SHP77 (cell line): ENCODE data around the gene PACSIN3.
A peak's percentile ranks its signal among the peaks of the same experiment; 100 is the strongest.

Experiments
- DNase-seq, 2 experiments: peaks; one replicate each; lab custom pipeline; 2025; lab: John Stamatoyannopoulos, UW

PACSIN3 gene

DNA sequence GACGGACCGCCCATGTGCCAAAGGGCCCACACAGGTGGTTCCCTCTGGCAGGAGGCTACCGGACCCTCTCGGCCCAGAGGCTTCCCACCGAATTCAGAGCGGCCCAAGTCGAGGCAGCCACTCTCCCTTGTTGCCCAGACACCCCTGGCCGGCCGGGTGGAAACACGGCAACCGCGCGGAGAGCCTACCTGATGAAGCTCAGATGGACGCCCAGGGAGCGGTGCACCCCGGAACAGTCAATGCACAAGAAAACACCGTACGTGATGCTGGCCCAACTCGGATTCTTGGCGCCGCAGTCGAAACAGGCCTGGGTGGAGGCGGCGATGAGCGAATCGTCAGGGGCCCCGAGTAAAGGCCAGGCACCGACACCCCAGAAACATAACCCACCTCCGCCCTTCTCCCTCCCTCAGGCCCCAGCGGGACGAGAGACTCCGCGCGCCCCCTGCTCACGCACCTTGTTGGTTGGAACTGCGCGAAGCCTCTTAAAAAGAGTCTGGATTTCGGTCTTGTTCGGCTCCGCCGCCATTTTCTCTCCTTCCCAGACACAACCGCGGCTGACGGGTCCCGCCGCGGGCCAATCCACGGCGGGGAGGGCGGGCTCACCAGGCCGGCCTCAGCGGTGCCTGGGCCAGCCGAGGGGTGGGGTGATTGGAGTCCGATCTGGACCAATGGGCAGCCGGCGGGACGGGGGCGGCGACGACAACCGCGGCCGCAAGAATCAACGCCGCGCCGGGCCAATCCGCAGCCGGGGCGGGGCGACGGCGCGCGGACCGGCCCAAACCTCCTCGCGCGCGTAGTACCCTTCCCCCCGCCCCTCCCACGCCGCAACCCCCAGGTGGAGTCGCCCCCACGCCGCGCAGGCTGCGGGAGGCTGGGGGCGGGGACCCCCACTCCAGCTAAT lies 9.7 kb downstream of the PACSIN3 start, which contains the start of gene ARFGAP2:
Gene ARFGAP2 (minus strand): TSS at position 552 of the 901 bp plus-strand sequence. CDS start 26 bp downstream, at position 526.
- DNase-seq = peak; percentile 94 to 97

DNA sequence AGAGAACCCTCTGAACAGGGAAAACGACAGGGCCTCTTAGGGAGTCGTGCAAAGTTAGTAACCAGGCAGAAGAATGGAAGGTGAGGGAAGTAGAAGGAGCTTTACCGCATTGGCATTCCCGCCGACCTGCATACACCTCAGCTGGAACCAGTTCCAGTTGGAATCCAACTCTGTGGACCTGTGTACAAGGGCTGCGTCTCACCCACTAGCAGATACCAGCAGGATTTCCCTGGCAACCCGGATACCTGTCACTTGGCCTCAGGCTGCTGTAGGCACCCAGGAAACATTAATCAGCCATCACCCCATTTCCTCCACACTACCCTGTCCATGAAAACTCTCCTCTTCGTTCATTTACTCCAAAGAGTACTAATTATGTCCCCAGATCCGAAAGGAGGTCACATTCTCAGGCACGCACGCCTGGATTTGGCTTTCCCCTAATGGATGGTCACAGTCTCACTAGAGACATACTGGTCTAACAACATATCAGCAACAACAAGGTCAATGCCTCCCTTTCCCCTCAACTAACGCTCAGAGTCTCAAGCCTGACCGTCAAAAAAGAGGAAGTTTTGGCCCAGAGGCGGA lies 10.4 kb downstream of the PACSIN3 start:
- no peak for DNase-seq

DNA sequence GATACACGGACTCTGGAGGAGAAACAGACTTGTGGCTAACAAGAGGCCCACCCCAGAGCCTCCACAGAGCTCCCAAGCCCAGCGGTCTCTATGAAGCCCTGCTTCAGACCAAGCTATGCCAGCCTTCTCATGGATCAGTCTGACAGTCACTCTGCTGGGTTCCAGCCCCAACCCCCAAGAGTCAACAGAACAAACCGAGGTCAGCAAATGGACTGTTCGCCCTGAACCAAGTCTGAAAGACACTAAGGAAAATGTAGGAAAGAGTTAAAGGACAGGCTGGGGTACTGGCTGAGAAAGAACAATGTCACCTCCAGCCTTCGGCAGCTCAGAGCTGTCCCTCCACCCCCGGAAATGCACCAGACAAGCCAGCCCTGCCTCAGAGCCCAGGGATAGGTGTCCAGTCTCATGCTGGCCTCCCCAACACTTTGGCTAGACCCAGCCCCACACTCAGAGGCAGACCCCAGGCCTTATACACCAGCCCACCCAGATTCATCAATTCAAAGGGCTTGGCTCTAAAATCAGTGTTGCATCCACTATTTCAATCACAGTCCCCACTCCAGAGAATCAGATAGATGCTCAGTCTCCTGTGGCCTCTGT lies 13.4 kb downstream of the PACSIN3 start:
- no peak for DNase-seq

DNA sequence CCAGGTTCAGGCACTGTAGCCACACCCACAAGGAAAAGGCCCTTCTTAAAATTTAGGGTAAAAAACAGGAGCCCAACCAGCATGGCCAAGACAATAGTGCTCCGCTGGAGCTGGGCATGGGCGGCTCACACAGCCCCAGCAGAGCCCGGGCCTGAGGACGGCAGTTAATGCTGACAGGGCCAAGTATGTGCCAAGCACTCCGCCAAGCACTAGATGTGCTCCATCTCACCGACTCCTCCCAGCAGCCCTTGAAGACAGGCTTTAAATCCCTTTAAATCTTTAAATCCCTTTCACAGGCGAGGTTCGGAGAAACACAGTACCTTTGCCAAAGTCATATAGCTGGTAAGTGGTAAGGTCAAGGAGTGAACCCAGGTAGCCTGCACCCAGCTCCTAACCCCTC lies 14.4 kb downstream of the PACSIN3 start:
- DNase-seq = no peak

GRCh38 chr11:47171061-47171838 lies 15.0 kb downstream of the PACSIN3 start:
- DNase-seq = no peak

GRCh38 chr11:47166368-47166767 lies 19.9 kb downstream of the PACSIN3 start:
- no peak for DNase-seq

GRCh38 chr11:47165253-47165840 lies 20.9 kb downstream of the PACSIN3 start:
- no peak for DNase-seq

DNA sequence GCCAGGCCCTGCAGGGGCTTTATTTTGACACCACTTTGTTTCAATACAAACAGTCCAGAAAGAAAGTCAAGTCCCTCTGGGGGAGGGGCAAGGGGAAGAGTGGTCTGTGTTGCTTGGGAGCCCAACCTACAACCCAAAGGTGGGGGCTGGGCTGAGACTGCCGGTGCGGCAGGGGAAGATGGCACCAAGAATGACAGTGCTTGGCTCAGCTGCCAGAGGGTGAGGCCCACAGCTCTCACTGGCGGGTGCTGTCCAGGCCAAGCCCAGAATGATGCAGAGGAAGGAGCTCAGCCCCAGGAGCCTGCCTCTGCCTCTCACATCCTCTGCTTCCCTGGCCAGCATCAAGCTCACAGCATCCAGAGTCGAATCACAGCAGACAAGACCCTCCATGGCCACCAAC lies 21.9 kb downstream of the PACSIN3 start:
- DNase-seq = no peak

DNA sequence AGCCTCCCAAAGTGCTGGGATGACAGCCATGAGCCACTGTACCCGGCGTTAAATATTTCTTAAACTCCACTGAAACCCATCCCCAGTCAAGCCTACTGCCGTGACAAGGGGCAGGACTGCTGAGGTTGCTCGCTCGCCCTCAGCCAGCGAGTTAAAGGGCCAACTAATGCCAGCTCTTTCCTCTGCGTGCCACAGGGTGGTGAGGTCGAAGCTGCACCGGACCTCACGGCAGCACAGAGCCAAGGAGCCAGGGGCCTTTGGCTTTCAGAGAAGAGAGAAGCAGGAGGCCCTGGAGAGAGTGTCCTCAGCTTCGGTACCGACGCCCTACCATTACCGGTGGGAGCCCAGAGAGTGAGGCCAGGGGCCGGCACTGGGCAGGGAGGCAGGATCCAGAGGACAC lies 22.3 kb downstream of the PACSIN3 start:
- DNase-seq = no peak

DNA sequence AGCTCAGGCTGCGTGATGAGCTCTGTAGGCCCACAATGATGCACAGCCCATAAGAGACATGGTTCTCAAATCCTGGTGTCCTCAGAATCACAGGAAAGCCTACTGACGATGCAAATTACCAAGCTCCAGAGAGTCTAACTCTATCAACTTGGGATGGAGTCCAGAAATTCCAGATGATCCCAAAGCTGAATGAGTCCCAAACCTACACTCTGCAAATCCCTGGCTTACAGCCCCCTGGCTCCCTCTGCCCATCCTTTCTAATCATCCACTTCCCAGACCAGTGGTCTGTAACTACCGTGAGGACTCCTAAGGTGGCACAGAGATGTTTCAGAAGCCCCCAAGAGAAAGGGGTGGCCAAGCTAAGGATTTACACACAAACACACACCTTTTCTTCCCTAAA lies 23.0 kb downstream of the PACSIN3 start:
- no peak for DNase-seq

GRCh38 chr11:47162426-47162825 lies 23.8 kb downstream of the PACSIN3 start:
- DNase-seq = no peak

DNA sequence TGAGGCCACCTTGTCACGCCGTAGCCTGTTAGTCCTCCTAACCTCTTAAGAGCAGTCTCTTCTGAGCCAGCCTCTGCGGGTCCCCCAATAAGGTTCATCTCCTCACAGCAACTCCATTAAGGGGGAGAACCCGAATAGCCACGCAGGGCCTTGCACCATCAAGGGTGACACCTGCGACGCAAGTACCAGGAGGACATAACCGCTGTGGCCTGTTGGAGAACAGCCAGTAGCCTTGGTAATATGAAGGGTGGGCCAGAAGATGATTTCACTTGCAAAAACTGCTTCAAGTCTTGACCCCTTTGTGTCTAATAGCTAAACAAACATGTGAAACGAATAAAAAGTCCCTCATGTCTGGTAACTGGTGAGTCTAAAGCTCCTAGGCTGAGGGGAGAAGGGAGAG lies 24.3 kb downstream of the PACSIN3 start:
- no peak for DNase-seq

DNA sequence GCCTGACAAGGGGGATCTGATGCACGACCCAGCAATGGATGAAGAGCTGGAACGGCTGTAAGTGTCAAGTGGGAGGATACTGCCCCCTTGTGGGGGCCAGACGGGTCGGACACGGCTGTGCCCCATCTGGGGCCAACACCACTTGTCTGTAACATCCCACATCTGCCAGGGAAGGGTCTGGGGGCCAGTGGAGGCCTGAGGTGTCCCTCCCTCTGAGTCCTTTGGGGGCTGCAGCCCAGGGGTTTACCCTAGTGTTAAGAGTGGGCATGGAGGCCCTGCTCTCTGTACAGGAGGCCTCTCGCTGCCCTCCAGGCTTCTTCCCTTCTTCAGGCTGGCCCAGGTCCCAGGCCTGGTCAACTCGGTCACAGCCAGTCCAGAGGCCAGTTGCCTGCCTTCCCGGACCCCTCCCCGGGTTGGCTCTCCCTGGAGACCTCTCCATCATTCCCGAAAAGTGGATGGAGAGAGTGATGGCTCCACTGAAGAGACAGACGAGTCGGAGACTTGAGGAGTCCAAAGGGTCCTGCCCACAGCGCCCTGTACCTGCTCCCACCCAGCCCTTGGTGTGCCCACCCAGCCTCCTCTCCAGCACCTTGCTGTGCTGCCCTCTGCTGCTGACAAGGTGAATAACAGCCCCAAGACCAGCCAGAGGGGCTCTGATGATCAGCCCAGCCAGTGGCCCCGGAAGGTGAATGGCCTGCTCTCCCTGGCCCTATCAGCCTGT lies 24.9 kb downstream of the PACSIN3 start:
- peak; percentile 73 to 81 for DNase-seq

GRCh38 chr11:47160753-47161133 lies 25.5 kb downstream of the PACSIN3 start:
- no peak for DNase-seq

- no peak for DNase-seq
These were observed 28.0 kb downstream of the PACSIN3 start for GRCh38 chr11:47158242-47158641.

GRCh38 chr11:47157805-47158204 lies 28.4 kb downstream of the PACSIN3 start:
- DNase-seq = no peak

- DNase-seq = no peak
These were observed 29.3 kb downstream of the PACSIN3 start for GRCh38 chr11:47156951-47157350.

DNA sequence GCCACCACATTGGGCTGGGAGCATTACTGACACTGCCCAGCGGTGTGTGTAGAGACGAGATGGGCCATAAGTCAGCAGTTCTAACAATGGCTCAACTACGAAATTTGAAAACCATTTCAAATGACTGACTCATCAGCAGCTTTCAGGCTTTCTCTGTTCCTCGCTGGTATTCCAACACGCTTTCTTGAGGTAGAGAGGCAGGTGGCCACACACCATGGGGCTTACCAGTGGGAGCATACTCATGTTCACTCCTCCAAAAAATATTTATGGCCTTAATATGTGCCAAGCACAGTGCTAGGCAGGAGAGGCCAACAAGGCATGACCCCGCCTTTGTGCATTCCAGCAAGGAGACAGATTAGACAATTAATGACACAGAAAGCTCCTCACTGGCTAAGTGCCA lies 29.9 kb downstream of the PACSIN3 start:
- DNase-seq = no peak

DNA sequence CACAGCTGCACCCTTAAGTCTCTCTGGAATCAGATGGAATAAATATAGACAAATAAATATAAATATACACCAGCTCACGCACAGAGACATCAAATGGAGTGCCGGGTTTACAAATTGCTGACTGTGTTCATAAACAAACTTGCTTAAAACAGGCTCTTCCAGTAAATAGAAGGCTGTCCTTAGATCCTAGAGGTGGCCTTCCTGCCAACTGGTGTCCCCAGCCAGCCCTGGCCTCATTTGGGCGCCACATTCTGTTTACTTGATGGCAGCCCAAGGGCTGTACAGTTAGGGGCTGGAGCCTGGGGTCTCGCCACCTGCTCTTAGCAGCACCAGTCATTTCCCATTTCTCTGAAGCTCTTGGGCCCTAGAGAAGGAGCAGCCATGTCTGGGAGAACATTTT lies 30.4 kb downstream of the PACSIN3 start:
- DNase-seq = no peak

DNA sequence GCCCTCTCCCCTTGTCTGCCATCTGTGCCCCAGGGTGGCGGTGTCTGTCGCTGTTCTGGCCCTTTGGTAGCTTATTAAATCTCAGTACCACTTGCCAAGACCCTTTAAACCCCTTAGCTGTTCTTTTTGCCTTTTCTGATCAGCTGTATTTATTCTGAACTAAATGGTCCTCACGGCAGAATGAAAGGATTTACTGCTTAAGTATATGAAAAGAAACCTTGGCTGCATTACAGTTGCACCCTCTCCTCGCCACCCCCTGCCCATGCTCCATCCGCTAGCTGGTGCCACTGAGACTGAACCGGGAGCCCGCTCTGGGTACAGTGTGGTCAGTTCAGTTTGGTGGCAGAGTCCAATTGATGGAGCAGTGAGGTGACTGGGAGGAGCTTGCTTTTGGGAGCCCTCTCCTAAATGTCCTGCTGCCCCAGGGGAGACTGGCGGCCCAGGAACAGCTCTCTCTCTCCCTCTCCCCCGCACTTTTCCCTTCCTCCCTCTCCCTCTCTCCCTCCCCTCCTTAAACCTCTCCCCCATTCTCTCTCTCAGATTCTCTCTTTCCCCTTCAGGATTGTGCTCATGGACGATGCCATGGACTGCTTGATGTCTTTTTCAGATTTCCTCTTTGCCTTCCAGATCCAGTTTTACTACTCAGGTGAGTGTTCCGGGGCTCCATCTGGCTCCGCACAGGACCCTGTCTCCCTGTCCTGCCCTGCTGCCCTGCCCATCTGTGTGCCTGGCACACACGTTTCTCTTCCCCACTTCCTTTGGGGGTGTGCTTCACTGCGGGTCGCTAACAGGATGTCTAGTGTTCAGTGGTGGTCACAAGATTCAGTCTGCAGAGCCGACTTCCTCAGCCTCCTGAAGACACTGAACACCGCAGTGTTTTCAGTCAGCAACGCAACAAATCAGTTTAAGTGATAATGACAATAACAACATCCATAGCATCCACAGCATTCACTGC lies 31.3 kb downstream of the PACSIN3 start:
- no peak for DNase-seq
